ENCODE measurements around the gene CLIP2.

DNA sequence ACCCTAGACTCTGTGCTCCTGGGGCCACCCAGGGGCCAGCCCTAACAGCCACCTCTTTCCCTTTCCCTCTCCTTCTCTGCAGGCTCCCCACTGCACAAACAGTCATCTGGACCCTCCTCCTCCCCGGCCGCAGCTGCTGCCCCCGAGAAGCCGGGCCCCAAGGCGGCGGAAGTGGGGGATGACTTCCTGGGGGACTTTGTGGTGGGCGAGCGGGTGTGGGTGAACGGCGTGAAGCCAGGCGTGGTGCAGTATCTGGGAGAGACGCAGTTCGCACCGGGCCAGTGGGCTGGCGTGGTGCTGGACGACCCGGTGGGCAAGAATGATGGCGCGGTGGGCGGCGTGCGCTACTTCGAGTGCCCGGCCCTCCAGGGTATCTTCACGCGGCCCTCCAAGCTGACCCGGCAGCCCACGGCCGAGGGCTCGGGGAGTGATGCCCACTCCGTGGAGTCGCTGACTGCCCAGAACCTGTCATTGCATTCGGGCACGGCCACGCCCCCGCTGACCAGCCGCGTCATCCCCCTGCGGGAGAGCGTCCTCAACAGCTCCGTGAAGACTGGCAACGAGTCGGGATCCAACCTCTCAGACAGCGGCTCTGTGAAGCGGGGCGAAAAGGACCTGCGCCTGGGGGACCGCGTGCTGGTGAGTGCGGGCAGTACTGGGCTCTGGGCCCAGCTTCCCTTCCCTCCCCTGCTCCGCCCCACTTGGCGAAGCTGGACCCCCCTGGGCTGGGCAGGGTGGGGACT, 49.3 kb downstream of the CLIP2 start:
- TF ChIP-seq CTCF (conservative IDR thresholded peaks at IDR 0.05; ENCODE audit: low read depth, low read length), result no peak
- no peak for TF ChIP-seq EZH2 (IDR thresholded peaks at IDR 0.05; ENCODE audit: borderline replicate concordance, low read depth, low read length, poor library complexity, severe bottlenecking)

Data from A673 (cell line).